HG03045 (cell line): ENCODE results near the gene NSDHL.

Experiments
- ATAC-seq: cut with Tn5 transposase; IDR thresholded peaks from one replicate; pipeline ENCODE4 v1.9.1; 2021; ENCODE audit warnings: mild to moderate bottlenecking, moderate library complexity; ENCODE audit not compliant: unreplicated experiment

Gene NSDHL

GRCh38 chrX:152843852-152844251 lies 13.0 kb downstream of the NSDHL start:
- no peak for ATAC-seq

DNA sequence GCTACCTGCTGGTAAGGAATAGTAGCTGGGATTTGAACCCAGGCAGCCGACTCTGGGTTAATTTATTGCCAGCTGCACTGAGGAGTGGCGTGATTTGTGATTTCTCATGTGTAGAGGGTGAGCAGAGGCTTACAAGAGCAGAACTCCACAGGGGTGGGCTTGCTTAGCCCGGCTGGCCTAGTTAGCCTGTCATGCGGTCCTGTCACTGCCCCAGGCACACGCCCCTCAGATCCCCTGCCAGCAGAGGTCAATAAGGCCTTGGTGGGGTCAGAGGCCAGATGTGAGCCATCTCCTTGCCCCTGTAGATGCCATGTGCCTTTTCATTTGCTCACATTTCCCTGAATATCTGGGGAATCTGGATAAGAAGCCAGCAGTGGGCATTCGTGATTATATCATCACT lies 13.4 kb downstream of the NSDHL start:
- no peak for ATAC-seq

- no peak for ATAC-seq
Measured at GRCh38 chrX:152845618-152846240, 14.9 kb downstream of the NSDHL start.

GRCh38 chrX:152847281-152847680 lies 16.4 kb downstream of the NSDHL start:
- no peak for ATAC-seq

GRCh38 chrX:152850465-152850864 lies 19.6 kb downstream of the NSDHL start:
- no peak for ATAC-seq

GRCh38 chrX:152853986-152854385 lies 23.1 kb downstream of the NSDHL start:
- ATAC-seq: no peak

DNA sequence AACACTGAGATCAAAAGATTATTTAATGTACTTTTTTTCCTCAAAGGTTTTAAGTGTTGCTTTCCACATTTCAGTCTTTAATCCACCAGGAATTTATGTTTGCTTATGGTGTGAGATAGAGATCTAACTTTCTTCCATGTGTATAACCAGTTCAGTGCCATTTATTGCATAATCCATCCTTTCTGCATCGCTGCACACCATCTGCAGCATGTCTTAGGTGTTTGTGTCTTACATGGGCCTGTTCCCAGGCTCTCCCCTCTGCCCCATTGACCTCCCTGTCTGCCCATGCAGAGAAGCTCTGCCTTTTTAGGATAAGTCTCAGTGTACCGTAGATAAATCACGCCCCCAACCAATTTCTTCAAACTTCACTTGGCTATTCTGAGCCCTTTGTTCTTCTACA lies 30.3 kb downstream of the NSDHL start:
- ATAC-seq: no peak

GRCh38 chrX:152861826-152862225 lies 31.0 kb downstream of the NSDHL start:
- no peak for ATAC-seq

- no peak for ATAC-seq
Measured at GRCh38 chrX:152865232-152865920, 34.5 kb downstream of the NSDHL start.

DNA sequence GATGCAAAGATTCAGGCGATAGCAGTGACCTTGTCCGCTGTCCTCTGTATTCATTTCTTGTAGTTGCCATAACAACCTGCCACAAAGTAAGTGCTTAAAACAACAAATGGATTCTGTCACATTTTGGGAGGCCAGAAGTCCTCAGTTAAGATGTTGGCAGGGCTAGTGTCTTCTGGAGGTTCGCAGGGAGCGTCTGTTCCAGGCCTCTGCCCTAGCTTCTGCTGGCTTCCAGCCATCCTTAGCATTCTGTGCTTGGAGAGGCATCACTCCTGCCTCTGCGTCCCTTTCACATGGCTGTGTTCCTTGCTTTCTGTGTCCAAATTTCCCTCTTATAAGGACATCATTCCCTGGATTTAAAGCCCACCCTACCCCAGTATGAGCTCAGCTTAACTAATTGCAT lies 35.5 kb downstream of the NSDHL start:
- ATAC-seq: no peak

- no peak for ATAC-seq
Measured at GRCh38 chrX:152869972-152870371, 39.1 kb downstream of the NSDHL start.

GRCh38 chrX:152871260-152871659 lies 40.4 kb downstream of the NSDHL start:
- ATAC-seq: no peak

- no peak for ATAC-seq
Measured at GRCh38 chrX:152872522-152872921, 41.7 kb downstream of the NSDHL start.

- no peak for ATAC-seq
Measured at GRCh38 chrX:152873361-152873760, 42.5 kb downstream of the NSDHL start.

DNA sequence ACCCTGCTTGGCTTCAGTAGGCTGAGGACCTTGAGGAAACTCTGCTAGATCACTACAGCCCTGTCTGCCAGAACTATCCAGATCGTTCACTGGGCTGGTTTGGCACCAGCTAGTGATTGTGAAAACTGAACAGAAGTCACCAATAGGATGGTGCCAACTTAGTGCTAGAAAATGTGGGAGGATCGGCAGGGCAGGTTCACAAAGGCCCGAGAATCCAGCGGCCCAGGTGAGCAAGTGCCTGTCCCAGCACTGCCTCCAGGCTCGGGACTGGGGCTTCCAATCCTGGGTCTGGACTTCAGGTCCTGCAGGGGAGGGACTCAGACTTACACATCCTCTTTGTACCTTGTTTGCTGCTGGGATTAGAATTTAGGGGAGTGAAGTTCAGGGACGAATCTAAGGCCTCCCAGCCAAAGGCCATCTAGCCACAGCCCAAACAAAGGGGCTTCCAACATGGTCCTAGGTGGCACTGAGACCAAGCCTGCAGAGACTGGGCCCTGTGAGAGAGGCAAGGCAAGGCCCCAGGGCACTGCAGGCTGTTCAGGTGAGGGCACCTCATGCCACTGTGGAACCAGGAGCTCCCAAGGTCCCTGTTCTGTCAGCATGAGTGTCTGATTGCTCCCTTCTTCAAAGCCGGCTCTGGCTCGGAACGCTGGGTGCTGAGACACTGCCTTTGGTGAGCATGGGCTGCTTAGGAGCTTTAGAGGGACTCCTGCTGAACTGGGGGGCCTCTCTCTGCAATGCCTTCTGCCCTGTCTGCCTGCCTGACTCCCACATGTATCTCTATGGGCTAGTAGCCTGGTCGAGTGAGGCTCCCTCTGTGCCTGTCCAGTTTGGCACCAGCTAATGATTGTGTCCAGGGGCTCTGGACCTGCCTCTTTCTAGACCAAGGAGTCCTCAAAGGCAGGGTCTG lies 46.3 kb downstream of the NSDHL start:
- no peak for ATAC-seq

- ATAC-seq: no peak
Measured at GRCh38 chrX:152878976-152879755, 48.3 kb downstream of the NSDHL start.

DNA sequence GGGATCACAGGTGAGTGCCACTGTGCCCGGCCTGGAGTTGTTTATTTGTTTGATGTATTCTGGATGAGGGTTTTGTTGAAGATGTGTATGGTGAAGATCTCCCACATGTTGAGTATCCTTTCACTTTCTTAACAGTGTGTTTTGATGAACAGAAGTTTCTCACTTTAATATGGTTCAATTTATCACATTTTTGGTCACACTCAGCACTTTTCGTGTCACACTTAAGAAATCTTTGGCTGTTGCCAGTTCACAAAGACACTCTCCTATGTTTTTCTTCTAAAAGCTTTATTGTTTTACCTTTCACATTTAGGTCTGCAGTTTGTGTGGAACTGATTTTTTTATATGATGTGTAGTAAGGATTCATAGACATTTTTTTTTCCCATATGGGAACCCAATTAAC lies 50.4 kb downstream of the NSDHL start:
- ATAC-seq: no peak

DNA sequence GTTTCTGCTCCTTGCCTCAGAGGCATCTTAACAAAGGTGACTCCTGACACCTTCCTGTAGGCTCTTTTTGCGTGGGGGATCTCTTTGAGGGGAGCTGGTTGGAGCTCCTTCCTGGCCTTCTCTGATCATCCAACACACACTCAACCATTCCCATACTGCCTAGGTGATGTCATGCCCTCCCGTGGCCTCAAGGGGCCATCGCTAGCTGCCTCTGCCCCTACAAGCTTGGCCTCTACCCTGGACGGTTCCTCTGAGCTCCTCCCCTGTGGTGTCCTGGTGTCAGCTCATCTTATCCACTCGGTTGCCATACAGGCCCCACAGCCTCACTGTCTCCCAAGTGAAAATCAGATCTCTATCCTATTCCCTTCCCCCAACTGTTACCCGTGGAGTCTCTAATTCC lies 53.3 kb downstream of the NSDHL start:
- no peak for ATAC-seq

- ATAC-seq: no peak
Measured at GRCh38 chrX:152886716-152887115, 55.9 kb downstream of the NSDHL start.

DNA sequence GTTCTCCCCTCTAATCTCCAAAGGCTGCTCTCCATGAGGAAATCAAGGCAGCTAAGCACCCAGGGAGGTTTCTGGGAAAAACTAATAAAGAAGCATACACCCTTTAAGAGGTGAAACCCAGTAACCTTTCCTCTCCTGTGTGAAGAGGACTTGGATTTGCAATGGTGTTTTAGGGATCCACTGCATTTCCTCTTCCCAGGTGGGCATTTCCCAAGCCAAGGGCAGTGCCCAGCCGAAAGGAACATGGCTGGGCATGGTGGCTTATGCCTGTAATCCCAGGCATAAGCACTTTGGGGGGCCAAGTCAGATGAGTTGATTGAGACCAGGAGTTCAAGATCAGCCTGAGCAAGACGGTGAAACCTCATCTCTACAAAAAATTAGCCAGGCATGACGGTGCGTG lies 61.6 kb downstream of the NSDHL start:
- no peak for ATAC-seq
